Measurements from ENCODE around the gene GAK. TPM values are rescaled to one million over a fixed set of nuclear protein-coding genes. Genes with fewer than 3 reads are reported as not detected.

GAK gene
- total and polyA plus RNA-seq, 2 of the 13 experiments (the other 11 are each of a cell fraction or from before 2014, with no cell fraction given), result 17.5 to 44.3 TPM

DNA sequence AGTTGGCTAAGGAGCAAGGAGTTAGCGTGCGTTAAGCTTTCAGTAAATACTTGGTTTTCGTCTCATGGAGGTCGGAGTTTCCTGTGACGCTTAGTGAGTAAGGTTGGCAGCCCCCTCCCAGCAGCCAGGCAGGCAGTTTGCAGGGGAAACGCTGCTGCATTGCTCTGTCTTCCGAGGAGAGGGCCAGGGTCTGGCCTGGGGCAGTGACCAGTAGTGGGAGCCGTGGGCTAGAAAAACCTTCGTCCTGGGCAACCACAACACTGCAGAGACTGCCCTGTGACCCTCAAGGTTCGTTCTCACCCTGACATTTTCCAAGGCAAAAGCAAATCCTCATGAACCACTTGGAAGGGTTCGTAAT is 576 bp upstream of the GAK start (continued):
- TF ChIP-seq GABPA (IDR thresholded peaks at IDR 0.05; ENCODE audit: low read depth, low read length) (no peak), GABPA (CRISPR knock-in tag; IDR thresholded peaks at IDR 0.05; ENCODE audit: low read depth) (no peak), ZSCAN9 (CRISPR knock-in tag; IDR thresholded peaks at IDR 0.05; ENCODE audit: borderline replicate concordance) (no peak), ZNF552 (CRISPR knock-in tag; IDR thresholded peaks at IDR 0.05; ENCODE audit: borderline replicate concordance) (no peak), SUZ12 (IDR thresholded peaks at IDR 0.05; ENCODE audit: low read depth, low read length) (no peak), ZNF83 (CRISPR knock-in tag; IDR thresholded peaks at IDR 0.05; ENCODE audit: borderline replicate concordance) (no peak), HDAC2 (CRISPR knock-in tag; IDR thresholded peaks at IDR 0.05) (no peak), XBP1 (CRISPR knock-in tag; IDR thresholded peaks at IDR 0.05) (no peak)

DNA sequence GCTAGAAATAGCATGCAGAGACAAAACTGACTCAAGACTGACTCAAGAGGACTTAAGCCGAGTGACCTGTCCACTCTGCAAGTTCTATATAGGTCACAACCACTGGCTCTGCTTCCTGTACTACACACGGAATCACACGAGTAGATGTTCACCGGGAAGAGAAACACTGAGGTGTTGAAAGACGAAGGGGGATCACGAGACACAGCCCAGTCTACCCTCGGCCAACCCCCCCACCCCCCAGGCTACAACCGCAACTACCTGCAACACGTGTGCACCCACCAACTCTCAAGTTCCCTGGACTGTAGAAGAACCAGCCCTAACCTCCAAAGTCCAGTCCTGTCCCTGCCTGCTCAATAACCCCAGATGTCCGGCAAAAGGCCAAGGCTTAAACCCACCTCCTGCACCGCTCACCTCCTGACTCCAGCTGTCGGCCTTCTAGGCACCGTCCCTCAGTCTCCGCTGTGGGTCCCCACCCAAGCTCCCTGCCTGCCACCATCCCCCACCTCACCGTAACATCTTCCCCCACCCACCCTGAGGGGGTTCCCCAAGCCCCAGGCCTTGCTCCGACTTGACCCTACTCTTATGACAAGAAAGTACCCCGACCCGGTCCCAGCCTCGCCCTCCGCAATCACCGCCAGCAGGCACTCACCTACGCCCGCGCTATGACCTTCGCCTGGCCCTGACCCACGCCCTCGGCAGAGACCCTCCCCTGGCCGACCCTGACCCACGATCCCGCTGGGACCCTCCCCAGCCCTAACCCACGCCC is 739 bp downstream of the GAK start:
- H3K4me2 ChIP-seq (ENCODE audit: low read depth, low read length), result peak overlapping the region; percentile 94
- 3% methylated on average over 7 of the region's 31 CpGs for WGBS (ENCODE audit: low lambda C conversion rate)
- DNase-seq (ENCODE audit: low spot score) (peak; percentile 9), ATAC-seq (peak; percentile 45), FAIRE-seq (no peak)
- no peaks in the 10 kb centered on the region; a peak in 1 of 5 replicates for H3K27me3 ChIP-seq (ENCODE audit: control insufficient read depth in 1 of 2, insufficient read depth in 2 of 2, low read length in 2 of 2)
- in situ Hi-C loops (cut with HindIII; ENCODE audit: extremely low pct_ligation_motif_present, low pct_unique_long_range_greater_than_20kb) (loop anchor here (5.0 kb wide), 1 partner anchor 56 kb away; the partner anchor contains the start of gene IDUA), intact Hi-C loops (cut with micrococcal nuclease; ENCODE audit: unreplicated experiment) (loop anchor here (2.0 to 5.0 kb wide), 2 partner anchors 55 to 149 kb away; partner anchors contain the start of gene IDUA)
- H3K9me3 ChIP-seq (ENCODE audit: low read length), result no peaks in the 10 kb centered on the region
- peaks cover 39% of the 10 kb centered on the region for H3K79me2 ChIP-seq (ENCODE audit: insufficient read depth, low read length)
- peaks cover 35% of the 10 kb centered on the region for H3K4me1 ChIP-seq (ENCODE audit: insufficient read depth, low read length)
- peak overlapping the region; percentile 84 for H3K27ac ChIP-seq (ENCODE audit: extremely low read length, insufficient read depth, low read length)
- H3K4me3 ChIP-seq (replicated peaks in 1 of 3; ENCODE audit: insufficient read depth in 1 of 3, low read depth in 2 of 3, low read length in 3 of 3), result peak overlapping the region; percentile 84 to 100 (median 97)
- ChIA-PET POLR2A (interaction anchor here (1.0 to 2.4 kb wide), 7 partner anchors 15 to 257 kb away, joined by 3 to 25 read pairs (median 4); partner anchors contain the start of genes ATP5ME, DGKQ, IDUA and MYL5), CTCF (ENCODE audit: low intra/inter-chr PET ratio, low total read pairs) (no interaction called here)
- BruUV-seq (replicated peaks), result no TSS peak
- peaks cover 0 to 1% of the 10 kb centered on the region in 2 experiments; a peak in 1 of 5 replicates for H3K36me3 ChIP-seq (replicated peaks in 1 of 2; ENCODE audit: control insufficient read depth in 1 of 2, insufficient read depth in 2 of 2, low read length in 2 of 2)
- peaks cover 19% of the 10 kb centered on the region for H4K20me1 ChIP-seq (ENCODE audit: insufficient read depth, low read length)
- H2AFZ ChIP-seq (ENCODE audit: low read length), result no peak overlapping the region
- peak overlapping the region; percentile 96 for H3K9ac ChIP-seq (ENCODE audit: insufficient read depth, low read depth, low read length)
- TF ChIP-seq REXO4 (CRISPR knock-in tag; IDR thresholded peaks at IDR 0.05; ENCODE audit: borderline replicate concordance), result 0 out of 2 replicates have a peak, but pooled peaks have one; percentile 29
- no peak for TF ChIP-seq FOXP1 (IDR thresholded peaks at IDR 0.05)
- TF ChIP-seq FOXP1 (CRISPR knock-in tag; IDR thresholded peaks at IDR 0.05), result no peak
- TF ChIP-seq, protein P1, sequence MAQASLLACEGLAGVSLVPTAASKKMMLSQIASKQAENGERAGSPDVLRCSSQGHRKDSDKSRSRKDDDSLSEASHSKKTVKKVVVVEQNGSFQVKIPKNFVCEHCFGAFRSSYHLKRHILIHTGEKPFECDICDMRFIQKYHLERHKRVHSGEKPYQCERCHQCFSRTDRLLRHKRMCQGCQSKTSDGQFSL (CRISPR knock-in tag; IDR thresholded peaks at IDR 0.05), result peak; percentile 38; the same call in 1 of the 2 replicates
- TF ChIP-seq SIN3A (IDR thresholded peaks at IDR 0.05; ENCODE audit: borderline replicate concordance, low read depth, low read length), result 0 out of 2 replicates have a peak, but pooled peaks have one; percentile 25
- TF ChIP-seq ZNF33A (CRISPR knock-in tag; IDR thresholded peaks at IDR 0.05; ENCODE audit: borderline replicate concordance), result no peak
- TF ChIP-seq ZNF563 (CRISPR knock-in tag; IDR thresholded peaks at IDR 0.05), result no peak
- no peak for TF ChIP-seq EEA1 (CRISPR knock-in tag; IDR thresholded peaks at IDR 0.05; ENCODE audit: borderline replicate concordance)
- TF ChIP-seq ELF1 (CRISPR knock-in tag; IDR thresholded peaks at IDR 0.05), result no peak
- no peak for TF ChIP-seq ZNF337 (CRISPR knock-in tag; IDR thresholded peaks at IDR 0.05; ENCODE audit: borderline replicate concordance, low read depth)
- TF ChIP-seq GATA4 (IDR thresholded peaks at IDR 0.05; ENCODE audit: borderline replicate concordance, low read depth), result no peak
- TF ChIP-seq ETV5 (CRISPR knock-in tag; IDR thresholded peaks at IDR 0.05; ENCODE audit: borderline replicate concordance), result no peak
- TF ChIP-seq, protein P2, sequence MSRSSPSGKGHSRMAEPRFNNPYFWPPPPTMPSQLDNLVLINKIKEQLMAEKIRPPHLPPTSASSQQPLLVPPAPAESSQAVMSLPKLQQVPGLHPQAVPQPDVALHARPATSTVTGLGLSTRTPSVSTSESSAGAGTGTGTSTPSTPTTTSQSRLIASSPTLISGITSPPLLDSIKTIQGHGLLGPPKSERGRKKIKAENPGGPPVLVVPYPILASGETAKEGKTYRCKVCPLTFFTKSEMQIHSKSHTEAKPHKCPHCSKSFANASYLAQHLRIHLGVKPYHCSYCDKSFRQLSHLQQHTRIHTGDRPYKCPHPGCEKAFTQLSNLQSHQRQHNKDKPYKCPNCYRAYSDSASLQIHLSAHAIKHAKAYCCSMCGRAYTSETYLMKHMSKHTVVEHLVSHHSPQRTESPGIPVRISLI (CRISPR knock-in tag; IDR thresholded peaks at IDR 0.05; ENCODE audit: borderline replicate concordance), result 0 out of 2 replicates have a peak, but pooled peaks have one; percentile 13
- TF ChIP-seq CAMTA2 (CRISPR knock-in tag; IDR thresholded peaks at IDR 0.05; ENCODE audit: borderline replicate concordance), result 0 out of 2 replicates have a peak, but pooled peaks have one; percentile 6
- 0 out of 2 replicates have a peak, but pooled peaks have one; percentile 11 for TF ChIP-seq BHLHE40 (IDR thresholded peaks at IDR 0.05; ENCODE audit: low read length)
- TF ChIP-seq MXI1 (IDR thresholded peaks at IDR 0.05; ENCODE audit: borderline replicate concordance, low read depth, low read length), result 0 out of 3 replicates have a peak, but pooled peaks have one; percentile 18
- 0 out of 2 replicates have a peak, but pooled peaks have one; percentile 20 for TF ChIP-seq ZNF552 (CRISPR knock-in tag; IDR thresholded peaks at IDR 0.05; ENCODE audit: borderline replicate concordance)
